Islet precursor cell (in vitro differentiated cells): Measurements from ENCODE around the gene KHDRBS1.
"Not testable (repeated sequence)": the region's sequence is repeated elsewhere in the genome, so short reads cannot be mapped to it uniquely, and the experiment has no call there.

ENCODE experiments used
- DNase-seq: peaks from one replicate; pipeline ENCODE4 v3.0.0-alpha.2; 2018

The KHDRBS1 gene, protein sequence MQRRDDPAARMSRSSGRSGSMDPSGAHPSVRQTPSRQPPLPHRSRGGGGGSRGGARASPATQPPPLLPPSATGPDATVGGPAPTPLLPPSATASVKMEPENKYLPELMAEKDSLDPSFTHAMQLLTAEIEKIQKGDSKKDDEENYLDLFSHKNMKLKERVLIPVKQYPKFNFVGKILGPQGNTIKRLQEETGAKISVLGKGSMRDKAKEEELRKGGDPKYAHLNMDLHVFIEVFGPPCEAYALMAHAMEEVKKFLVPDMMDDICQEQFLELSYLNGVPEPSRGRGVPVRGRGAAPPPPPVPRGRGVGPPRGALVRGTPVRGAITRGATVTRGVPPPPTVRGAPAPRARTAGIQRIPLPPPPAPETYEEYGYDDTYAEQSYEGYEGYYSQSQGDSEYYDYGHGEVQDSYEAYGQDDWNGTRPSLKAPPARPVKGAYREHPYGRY

DNA sequence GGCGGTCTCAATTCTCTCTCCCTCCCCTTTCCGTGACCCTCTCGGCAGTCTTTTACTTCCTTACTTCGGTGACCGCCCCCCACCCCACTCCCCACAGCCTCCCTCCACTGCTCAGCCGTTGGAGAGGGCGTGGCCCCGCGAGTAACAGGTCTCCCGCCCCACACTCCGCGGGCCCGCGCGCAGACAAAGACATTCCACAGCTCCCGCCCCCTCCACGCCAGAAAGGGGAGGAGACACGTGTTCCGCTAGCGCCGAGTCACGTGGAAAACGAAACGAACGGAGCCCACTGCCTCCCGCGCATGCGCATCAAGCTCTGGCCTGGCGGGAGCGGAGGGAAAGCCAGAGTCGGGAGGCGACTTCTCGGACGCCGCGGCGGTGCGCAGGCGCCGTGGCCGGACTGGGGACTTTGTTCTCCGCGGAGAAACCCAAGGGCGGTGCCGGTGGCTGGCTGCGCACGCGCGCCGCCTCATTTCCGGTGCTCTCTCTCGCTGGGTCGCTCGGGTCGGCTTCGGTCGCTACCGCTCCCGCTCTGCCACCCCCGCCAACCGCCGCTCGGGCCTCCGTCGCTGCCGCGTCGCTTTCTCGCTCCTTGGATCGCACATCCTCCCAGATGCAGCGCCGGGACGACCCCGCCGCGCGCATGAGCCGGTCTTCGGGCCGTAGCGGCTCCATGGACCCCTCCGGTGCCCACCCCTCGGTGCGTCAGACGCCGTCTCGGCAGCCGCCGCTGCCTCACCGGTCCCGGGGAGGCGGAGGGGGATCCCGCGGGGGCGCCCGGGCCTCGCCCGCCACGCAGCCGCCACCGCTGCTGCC is at the start of gene KHDRBS1:
Gene KHDRBS1 (plus strand): TSS at position 483 of the 813 bp plus-strand sequence. CDS start 128 bp downstream, at position 611.
- peak; percentile 100 for DNase-seq

DNA sequence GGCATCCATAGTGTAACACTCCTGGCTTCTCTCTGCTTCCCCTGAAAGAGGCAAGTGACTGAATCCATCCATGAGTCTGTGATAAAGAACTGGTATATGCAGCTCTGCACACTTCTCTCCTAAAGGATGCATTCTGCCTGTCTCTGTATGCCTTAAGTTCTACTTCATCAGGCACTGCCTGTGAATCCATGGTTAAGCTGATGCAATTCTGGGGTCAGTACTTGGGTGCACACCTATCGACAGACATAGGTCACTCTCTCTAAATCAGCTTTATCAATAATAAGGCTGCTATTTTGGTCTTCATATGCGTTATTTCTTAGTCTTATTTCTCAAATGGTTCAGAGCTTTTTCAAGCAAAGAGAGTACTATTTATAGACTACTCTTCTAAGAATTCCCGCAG is 42.8 kb upstream of the KHDRBS1 start:
- DNase-seq, result no peak

DNA sequence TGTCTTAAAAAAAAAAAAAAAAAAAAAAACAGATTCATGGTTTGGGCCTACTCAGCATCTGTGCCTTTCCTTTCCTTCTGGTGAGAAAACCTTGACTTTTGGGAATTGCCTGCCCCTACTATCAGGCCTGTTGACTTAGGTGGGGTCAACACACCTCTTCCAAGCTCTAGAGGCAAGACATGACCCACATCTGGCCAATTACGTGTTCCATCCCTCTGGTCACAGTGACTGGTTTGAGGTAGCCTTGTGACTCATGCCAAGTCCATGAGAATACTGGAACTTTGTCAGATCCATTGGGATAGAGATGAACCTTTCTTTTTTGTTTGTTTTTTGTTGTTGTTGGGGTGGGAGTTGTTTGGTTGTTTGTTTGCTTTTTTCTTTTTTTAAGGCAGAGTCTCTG is 37.3 kb upstream of the KHDRBS1 start:
- DNase-seq, result no peak

DNA sequence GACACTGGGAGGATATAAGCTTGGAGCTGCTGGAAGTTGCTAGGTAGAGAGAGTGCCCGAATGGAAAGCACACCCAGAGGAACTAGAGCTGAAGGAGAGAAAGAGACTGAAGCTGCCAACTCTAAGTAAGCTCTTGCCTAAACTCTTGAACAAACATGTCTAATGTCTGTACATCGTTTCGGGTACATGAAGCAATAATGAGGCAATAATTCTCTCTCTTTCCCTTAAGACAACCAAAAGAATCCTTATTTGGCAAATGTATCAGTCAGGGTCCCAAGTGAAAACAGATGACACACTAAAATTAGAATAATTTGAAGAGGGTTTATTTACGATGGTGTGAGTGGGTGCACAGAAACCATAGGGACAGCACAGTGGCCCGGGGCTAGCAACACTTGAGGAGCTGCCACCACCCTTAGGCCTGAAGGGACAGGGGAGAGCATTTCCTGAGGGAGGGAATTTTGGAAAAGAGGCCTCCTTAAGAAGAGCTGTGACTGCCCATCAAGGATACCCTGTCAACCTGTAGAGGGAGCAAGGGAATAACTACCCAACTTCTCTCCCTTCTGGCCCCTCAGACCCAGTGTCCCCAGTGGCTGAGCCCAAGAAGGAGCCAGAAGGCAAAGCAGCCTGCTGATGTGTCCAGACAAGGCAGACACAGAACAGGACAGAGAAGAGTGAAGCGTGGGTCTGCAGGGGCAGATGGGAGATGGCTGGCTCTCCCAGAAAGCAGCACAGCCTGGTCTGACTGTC is 36.1 kb upstream of the KHDRBS1 start:
- peak; percentile 93 for DNase-seq

DNA sequence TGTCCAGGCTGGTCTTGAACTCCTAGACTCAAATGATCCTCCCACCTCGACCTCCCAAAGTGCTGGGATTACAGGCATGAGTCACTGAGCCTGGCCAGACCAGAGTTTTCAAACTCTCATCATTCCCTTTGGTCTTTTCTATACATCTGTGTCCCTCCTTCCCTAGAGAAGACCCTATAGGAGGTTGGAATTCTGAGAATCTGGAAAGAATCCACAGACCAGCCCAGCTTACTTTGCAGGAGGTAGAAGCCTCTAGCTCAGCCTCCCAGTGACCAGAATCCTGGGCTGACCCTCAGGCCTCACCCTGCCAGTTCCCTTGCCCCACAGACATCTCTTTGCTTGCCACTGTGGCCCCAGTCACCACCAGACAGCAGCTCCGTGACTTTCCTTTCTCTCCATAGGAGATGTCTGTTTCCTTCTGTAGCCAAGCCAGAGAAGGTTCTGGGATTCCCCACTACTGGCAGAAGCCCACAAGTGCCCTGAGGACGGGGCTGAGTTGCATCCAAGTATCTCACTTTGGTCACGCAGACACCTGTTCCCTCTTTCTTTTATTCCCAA is 34.7 kb upstream of the KHDRBS1 start:
- DNase-seq, result peak; percentile 89

DNA sequence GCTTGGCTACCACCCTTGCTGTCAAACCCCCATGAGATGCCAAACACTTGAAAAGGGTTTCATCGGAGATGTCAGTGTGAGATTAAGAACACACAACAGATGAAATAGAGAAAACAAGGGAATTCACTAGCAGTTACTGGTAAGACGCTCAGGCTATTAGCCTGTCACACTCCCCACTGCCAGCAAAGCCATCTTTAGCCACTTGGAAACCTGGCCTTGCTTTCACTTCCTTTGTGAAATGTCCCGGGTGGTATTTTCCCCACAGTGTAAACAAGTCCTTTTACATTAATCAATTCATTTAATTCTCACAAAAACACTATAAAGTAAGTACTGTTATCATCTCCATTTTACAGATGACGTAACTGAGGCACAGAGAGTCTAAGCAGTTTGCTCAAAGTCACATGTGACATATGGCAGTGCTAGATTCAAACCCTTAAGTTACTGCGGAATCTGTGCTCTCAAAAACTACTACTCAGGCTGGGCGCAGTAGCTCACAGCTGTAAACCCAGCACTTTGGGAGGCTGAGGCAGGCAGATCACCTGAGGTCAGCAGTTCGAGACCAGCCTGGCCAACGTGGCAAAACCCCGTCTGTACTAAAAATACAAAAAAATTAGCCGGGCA is 32.7 kb upstream of the KHDRBS1 start:
- DNase-seq, result no peak

DNA sequence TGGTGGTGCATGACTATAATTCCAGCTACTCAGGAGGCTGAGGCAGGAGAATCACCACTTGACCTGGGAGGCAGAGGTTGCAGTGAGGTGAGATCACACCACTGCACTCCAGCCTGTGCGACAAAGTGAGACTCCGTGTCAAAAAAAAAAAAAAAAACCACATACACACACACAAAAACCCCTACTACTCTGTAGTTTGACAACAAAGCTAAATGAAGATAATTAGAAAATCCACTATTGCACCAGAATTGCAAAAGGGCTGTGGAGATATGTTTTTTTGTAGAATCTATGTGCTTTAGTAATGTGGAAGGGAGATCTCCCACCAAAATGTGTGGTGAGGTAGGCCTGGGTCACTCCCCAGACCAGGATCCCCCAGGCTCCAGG is 32.2 kb upstream of the KHDRBS1 start:
- no peak for DNase-seq

DNA sequence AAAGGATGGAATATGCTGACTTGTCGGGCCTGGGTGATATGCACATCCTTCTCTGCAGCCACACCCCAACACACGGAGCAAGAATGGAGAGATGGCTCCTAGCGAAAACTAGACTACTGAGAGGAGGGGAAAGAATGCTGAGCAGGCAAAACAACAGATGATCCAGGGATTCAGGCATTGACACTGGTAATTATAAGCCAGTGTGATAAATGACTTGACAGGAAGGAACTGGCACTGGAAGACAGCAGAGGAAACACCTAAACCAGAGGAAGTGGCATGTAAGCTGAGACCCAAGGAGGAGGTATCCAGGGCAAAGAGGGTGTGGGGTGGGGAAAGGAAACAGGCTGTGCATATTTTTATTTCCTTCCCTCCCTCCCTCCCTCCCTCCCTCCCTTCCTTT is 31.7 kb upstream of the KHDRBS1 start:
- no peak for DNase-seq

DNA sequence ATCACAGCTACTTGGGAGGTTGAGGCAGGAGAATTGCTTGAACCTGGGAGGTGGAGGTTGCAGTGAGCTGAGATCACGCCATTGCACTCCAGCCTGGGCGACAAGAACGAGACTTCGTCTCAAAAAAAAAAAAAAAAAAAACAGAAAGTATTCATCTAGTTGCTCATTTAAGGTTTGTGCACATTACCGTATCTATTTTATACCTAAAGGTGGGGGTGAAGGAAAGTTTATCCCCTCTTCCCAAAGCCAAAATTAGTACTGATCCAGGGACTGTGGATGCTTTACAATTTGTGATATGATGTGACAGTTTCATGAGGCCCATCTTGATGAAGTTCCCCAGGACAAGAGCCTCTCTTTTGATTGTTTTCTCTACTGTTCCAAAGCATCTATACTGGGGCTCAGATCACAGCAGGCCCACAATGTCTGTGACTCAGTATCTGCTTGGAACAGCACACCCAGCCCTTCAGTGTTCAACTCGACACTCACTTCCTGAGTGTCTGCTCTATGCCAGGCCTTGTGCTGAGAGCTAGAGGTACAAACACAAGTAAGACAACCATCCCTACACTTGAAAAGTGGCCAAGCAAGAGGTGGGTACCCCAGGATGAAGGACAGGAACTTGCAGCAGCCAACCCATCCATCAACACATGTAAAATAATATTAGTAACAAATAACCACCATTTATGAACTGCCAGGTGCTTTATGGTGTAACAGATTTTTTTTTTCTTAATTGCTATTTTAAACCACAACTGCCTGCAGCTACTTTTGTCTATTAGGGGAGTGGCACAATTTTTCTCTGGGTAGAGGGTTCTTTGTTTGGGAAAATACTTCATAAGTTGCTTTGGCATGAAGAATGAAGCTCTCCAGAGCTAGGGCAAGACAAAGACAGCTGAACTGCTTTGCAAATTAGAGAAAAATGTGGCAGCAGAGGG is 29.0 kb upstream of the KHDRBS1 start:
- no peak for DNase-seq

DNA sequence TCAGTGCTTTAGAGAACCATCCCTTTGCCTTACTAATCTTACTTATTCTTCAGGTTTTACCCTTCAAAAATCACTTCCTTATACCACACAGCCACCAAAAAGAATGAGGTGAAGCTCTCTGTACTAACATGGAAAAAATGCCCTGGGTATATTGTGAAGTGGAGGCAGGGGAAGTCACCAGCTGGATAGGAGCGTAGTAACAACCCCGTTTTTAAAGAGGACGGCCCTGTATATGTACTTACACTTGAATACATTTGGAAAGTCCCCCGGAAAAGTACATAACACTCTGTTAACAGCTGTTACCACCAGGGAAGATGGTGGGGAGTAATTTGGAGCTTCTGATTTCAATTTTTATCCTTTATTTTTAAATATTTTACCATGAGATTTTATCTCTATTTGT is 28.2 kb upstream of the KHDRBS1 start:
- no peak for DNase-seq

DNA sequence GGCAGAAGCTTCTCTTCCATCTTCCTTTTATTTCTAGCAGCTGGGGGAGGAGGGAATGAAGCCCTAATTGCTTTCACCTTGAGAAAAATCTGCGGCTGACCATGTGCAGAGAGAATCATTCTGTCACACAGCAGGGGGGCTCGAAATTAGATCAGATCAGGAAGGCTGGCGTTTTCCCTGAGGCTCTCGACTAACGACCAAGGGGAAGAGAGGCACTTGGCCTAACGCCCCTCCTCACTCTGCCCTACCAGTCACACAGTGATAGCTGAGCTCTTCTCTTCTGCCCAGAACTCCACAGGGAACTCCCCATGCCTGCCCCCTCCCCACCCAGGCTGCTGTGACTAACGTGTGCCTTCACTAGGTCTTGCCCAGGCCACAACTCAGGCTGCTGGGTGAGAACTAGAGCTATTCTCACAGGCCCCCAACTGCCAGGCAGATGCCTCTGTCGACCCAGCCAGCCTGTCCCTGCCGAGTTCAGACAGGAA is 26.5 kb upstream of the KHDRBS1 start:
- DNase-seq, result peak; percentile 67

DNA sequence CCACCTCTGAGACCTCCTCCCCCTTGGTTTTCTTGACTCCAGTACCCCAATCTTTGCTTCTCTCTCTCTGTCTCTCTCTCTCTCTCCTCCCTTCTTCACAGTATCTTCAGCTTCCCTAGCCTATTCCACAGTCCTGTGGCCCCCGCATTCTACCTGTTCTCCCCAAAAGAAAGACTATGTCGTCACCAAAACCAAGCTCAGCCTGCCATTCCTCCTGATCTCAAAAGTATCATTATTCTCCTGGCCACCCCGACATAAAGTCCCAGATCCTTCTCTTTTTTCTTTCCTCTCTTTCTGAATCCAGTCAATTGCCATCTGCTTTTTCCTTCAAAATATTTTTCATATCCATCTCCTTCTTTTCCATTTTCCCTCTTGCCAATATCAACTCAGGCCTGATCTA is 23.7 kb upstream of the KHDRBS1 start:
- no peak for DNase-seq

DNA sequence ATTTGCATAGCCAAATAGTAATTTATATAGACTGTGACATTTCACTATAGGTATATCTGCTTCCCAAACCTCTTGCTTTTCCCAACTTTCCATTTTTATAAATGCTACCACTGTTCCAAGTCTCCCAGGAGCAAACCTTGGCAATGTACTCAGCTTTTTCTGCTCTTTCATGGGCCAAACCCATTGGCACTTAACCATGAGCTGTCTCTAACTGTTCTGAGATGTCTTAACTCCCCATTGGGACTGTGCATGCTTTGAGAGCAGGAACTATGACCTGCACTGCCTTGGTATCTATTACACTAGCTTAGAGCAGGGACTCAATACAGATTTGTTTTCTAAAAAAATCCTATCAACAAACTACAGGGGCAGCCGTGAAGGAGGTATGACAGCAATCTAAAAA is 22.5 kb upstream of the KHDRBS1 start:
- no peak for DNase-seq

DNA sequence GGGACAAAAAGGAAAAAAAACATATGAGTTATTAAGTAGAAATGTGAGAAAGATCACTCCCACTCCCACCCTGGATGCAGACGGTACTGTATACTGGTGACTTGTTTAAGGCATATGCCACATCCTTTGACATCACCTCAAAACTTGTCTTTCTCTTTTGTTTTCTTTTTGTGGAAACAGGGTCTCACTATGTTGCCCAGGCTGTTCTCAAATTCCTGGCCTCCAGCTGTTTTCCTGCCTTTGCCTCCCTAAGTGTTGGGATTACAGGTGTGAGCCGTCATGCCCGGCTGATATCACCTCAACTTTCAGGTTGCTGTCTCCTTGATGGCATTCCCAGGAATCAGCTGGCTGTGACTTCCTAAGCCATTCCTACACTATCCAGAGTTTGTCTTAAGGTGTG is 18.4 kb upstream of the KHDRBS1 start:
- no peak for DNase-seq

DNA sequence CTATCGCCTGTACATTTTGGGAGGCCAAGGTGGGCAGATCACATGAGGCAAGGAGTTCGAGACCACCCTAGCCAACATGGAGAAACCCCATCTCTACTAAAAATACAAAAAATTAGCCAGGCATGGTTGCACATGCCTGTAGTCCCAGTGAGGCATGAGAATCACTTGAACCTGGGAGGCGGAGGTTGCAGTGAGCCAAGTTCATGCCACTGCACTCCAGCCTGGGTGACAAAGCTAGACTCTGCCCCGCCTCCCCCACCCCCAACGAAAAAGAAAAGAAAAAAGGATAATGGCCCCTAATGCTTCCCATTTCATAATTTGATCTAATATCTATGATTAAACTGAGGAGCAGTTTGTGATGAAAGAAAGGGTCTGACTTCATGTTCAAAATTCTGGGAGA is 17.5 kb upstream of the KHDRBS1 start:
- not testable (repeated sequence) for DNase-seq

DNA sequence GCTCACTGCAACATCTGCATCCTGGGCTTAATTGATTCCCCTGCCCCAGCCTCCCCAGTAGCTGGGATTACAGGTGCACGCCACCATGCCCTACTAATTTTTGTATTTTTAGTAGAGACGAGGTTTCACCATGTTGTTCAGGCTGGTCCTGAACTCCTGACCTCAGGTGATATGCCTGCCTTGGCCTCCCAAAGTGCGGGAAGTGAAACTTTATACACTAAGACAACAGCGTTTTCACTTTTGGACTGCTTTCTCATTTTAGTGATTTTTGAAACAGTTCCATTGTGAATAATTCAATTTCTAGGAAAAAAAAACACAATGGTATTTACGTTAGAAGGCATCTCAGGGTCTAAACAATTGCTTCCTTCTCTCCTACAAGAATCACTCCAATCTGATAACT is 11.8 kb upstream of the KHDRBS1 start:
- no peak for DNase-seq

DNA sequence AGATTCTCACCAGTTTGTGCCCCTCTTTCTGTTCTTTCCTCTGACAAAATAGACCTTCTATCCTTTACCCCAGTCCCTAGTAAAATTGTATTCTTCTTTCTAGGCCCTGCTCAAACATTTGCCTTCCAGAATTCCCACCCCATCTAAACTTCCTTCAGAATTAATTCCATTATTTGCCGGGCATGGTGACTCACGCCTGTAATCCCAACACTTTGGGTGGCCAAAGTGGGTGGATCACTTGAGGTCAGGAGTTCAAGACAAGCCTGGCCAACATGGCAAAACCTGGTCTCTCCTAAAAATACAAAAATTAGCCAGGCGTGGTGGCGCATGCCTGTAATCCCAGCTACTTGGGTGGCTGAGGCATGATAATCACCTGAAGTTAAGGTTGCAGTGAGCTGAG is 11.4 kb upstream of the KHDRBS1 start:
- not testable (repeated sequence) for DNase-seq

DNA sequence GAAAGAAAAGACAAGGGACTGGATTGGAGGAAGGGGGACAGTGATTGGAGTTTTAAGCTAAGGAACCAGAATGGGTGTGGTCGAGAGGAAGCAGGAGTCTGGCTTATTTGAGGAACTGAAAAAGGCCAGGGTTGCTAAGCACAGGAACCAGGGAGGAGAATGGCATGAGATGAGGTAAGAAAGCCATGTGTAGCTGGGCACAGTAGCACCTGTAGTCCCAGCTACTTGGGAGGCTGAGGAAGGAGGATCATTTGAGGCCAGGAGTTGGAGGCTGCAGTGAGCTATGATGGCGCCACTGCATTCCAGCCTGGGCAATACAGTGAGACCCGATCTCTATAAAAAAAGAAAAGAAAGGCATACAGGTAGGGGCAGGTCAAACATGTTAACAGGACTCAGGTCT is 8.1 kb upstream of the KHDRBS1 start:
- DNase-seq, result peak; percentile 9

DNA sequence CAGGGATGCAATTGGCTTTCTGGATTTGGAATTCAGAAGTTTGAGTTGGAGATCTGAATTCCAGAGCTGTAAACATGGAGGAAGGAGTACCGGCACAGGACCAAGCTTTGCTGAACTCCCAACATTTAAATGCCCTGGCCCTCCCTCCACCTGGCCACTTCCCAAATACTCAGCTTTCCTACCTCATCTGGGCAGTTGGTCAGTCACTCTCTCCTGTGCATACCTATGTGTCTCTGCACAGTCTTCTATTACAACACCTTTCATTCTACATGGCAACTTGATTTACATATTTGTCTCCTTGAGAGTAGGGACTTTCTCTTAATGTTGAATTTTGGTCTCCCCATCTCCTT is 6.1 kb upstream of the KHDRBS1 start:
- peak; percentile 51 for DNase-seq

DNA sequence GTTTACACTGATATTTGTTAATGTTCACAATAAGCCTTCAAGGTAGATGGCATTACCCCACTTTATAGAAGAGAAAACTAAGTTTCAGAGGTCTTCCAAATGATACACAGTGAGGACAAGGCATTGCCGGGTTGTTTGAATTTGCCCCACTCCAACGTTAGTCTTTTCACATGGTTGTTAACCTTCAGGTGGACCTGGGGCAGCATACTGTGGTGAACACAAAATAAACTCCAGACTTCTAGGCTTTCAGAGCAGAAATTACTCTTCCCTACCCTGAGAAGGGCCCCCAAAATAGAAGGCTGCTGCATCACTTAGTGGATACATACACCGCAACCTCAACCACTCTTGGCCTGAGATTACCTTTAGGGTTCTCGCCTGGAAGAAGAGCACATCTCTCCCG is 3.4 kb upstream of the KHDRBS1 start:
- DNase-seq, result no peak

DNA sequence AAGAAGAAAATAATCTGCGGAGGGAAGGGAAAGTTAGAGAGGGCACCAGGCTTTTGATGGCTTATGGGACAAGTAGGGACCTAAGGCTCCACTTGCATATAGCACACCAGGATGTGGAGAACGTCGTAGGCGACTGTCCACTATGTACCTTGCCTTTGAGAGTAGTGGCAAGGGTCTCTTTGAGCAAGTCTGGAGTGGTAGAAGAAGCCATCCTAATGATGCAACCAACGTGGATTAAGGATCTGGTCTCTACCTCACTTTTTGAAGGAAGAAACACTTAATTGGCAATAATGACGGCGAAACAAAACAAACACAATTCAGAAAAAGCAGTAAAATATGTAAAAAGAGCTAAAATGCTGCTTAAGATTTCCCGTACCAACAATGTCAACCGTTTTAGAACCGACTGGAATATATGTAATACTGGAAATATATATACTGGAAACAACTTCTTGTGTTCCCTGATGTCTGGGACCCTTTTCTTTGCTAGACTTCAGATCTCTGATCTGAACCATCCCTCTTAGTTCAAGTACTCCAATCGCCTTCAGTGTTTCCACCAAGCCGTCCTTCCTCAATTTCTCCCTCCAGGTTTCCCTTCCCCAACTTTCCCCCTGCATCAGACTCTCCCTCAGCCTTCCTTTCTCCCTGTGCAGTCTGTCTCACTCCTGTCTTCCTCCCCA is 821 bp upstream of the KHDRBS1 start:
- DNase-seq, result peak; percentile 11
